ENCODE data around the gene B4GALT6.

The B4GALT6 gene

GRCh38 chr18:31659576-31660177, 24.7 kb downstream of the B4GALT6 start:
- DNase-seq (ENCODE audit: low spot score): no peak

GRCh38 chr18:31658670-31659575, 25.5 kb downstream of the B4GALT6 start:
- no peak for DNase-seq (ENCODE audit: low spot score)

GRCh38 chr18:31657823-31658669, 26.3 kb downstream of the B4GALT6 start:
- no peak for DNase-seq (ENCODE audit: low spot score)

- no peak for DNase-seq (ENCODE audit: low spot score)
These were observed 27.6 kb downstream of the B4GALT6 start for GRCh38 chr18:31656754-31657153.

GRCh38 chr18:31655354-31655753, 29.0 kb downstream of the B4GALT6 start:
- DNase-seq (ENCODE audit: low spot score): no peak

GRCh38 chr18:31652877-31653276, 31.5 kb downstream of the B4GALT6 start:
- DNase-seq (ENCODE audit: low spot score): no peak

- no peak for DNase-seq (ENCODE audit: low spot score)
These were observed 32.0 kb downstream of the B4GALT6 start for GRCh38 chr18:31652357-31652756.

- DNase-seq (ENCODE audit: low spot score): no peak
These were observed 33.0 kb downstream of the B4GALT6 start for GRCh38 chr18:31651369-31651768.

GRCh38 chr18:31649978-31650719, 34.2 kb downstream of the B4GALT6 start:
- no peak for DNase-seq (ENCODE audit: low spot score)

GRCh38 chr18:31649449-31649848, 34.9 kb downstream of the B4GALT6 start:
- DNase-seq (ENCODE audit: low spot score): no peak

- peak; percentile 21 for DNase-seq (ENCODE audit: low spot score)
These were observed 35.4 kb downstream of the B4GALT6 start for GRCh38 chr18:31648966-31649429.

- no peak for DNase-seq (ENCODE audit: low spot score)
These were observed 35.9 kb downstream of the B4GALT6 start for GRCh38 chr18:31648458-31648857.

GRCh38 chr18:31647127-31647753, 37.1 kb downstream of the B4GALT6 start:
- DNase-seq (ENCODE audit: low spot score): no peak

- DNase-seq (ENCODE audit: low spot score): no peak
These were observed 37.9 kb downstream of the B4GALT6 start for GRCh38 chr18:31646332-31647126.

GRCh38 chr18:31645411-31645810, 39.0 kb downstream of the B4GALT6 start:
- no peak for DNase-seq (ENCODE audit: low spot score)

- DNase-seq (ENCODE audit: low spot score): no peak
These were observed 41.4 kb downstream of the B4GALT6 start for GRCh38 chr18:31643003-31643402.

GRCh38 chr18:31637445-31637844, 46.9 kb downstream of the B4GALT6 start:
- DNase-seq (ENCODE audit: low spot score): no peak

GRCh38 chr18:31636387-31636786, 48.0 kb downstream of the B4GALT6 start:
- DNase-seq (ENCODE audit: low spot score): no peak

- DNase-seq (ENCODE audit: low spot score): no peak
These were observed 50.1 kb downstream of the B4GALT6 start for GRCh38 chr18:31634331-31634713.
